HG03558 (cell line): Measurements from ENCODE around the gene LRRC27.
A peak's percentile ranks its signal among the peaks of the same experiment; 100 is the strongest.
"Not testable (repeated sequence)": the region's sequence is repeated elsewhere in the genome, so short reads cannot be mapped to it uniquely, and the experiment has no call there.

Experiments used
- ATAC-seq: cut with Tn5 transposase; IDR thresholded peaks from one replicate; pipeline ENCODE4 v1.9.1; 2021; ENCODE audit warnings: moderate number of reproducible peaks; ENCODE audit not compliant: unreplicated experiment; ENCODE audit errors: extremely low read depth

Gene LRRC27

DNA sequence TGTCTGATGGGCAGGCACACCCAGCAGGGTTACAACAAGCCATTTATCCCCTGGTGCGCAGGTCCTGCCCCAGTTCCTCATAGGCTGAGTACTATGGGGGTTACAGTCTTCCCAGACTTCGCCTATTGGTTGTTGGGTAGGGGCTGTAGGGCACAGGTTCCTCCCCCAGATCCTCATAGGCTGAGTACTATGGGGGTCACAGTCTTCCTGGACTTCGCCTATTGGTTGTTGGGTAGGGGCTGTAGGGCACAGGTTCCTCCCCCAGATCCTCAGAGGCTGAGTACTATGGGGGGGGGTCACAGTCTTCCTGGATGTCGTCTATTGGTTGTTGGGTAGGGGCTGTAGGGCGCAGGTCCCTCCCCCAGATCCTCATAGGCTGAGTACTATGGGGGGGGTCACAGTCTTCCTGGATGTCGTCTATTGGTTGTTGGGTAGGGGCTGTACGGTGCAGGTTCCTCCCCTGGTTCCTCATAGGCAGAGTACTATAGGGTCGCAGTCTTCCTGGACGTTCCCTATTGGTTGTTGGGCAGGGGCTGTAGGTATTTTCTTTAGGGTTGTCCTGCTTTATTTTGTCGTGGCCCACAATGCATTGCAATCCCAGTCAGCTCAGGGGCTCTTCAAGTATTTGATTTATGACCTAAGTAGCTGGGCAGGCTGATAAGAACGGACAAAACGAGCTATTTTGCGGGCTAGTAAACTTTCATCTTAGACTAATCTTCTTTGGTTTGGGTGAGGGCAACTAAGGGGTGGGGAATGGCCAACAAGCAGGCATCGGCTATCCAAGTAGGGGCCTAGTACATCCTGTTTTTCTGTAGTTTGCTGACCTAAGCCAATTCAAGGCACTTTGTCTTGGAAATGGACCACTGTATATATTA lies 3.4 kb downstream of the LRRC27 start:
- peak; percentile 40 for ATAC-seq

DNA sequence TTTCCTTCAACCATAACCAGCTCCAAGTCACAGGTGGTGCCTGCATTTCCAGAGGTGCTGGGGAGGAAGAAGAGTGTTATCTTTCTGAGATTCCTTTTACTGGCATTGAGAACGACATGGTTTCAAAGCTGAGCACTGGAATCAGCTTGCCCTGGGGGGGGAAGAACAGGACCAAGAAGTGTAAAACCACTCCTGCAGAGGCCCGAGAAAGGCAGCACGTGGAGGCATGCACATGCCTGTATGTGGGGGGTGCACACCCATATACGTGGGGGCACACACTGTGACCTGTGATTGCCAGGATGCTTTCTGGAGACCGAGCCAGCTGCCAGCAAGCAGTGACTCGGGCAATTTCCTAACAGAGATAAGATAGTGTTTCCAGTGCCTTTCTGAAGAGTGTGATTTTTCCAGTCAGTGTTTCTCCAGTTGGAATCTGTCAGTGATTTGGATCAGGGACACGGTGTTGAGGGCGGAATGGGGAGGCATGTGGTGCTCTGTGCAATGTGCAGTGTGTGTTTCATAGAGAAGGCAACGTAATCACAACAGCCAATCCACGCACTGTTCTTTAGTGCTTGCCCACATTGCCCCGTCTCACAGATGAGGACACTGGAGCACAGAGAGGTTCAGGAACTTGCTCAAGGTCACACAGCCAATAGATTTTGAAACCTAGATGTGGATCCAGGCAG lies 4.2 kb downstream of the LRRC27 start:
- no peak for ATAC-seq

GRCh38 chr10:132336919-132337407 lies 5.0 kb downstream of the LRRC27 start:
- ATAC-seq = no peak

DNA sequence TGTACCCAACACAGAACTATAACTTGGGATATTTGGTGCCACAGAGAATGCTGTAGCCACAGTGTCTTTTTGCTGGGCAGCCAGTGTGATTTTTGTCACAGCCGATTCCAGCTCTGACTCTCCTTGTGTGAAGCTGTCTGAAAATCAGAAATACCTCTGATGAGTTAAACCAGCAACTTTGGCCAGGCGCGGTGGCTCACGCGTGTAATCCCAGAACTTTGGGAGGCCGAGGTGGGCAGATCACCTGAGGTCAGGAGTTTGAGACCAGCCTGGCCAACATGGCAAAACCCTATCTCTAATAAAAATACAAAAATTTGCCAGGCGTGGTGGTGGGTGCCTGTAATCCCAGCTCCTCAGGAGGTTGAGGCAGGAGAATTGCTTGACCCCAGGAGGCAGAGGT lies 5.9 kb downstream of the LRRC27 start:
- not testable (repeated sequence) for ATAC-seq

- no peak for ATAC-seq
Observed at GRCh38 chr10:132338876-132339275, 6.9 kb downstream of the LRRC27 start.

- ATAC-seq = no peak
Observed at GRCh38 chr10:132339276-132339675, 7.3 kb downstream of the LRRC27 start.

- ATAC-seq = no peak
Observed at GRCh38 chr10:132341017-132341416, 9.0 kb downstream of the LRRC27 start.

DNA sequence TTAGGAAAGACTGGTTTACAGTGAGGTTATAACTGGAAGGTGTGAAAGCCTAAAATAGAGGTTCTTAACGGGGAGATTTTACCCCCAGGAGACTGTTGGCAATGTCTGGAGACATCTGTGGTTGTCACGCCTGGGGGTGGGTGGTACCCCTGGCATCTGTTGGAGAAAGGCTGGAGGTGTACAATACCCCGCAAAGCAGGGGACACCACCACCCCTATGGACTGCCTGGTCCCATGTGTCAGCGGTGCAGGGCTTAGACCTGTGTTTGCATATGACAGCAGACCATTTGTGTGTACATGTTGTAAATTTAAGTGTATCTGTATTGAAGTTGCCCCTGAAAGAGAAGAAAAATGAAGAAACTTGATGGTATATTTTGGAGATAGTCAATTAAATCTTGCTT lies 9.8 kb downstream of the LRRC27 start:
- no peak for ATAC-seq

GRCh38 chr10:132342553-132342952 lies 10.6 kb downstream of the LRRC27 start:
- no peak for ATAC-seq

GRCh38 chr10:132344386-132344785 lies 12.4 kb downstream of the LRRC27 start:
- ATAC-seq = no peak

GRCh38 chr10:132345345-132345744 lies 13.4 kb downstream of the LRRC27 start:
- no peak for ATAC-seq

- ATAC-seq = no peak
Observed at GRCh38 chr10:132346806-132347205, 14.8 kb downstream of the LRRC27 start.

- ATAC-seq = no peak
Observed at GRCh38 chr10:132347211-132347930, 15.4 kb downstream of the LRRC27 start.

GRCh38 chr10:132347931-132348267 lies 15.9 kb downstream of the LRRC27 start:
- no peak for ATAC-seq

- ATAC-seq = no peak
Observed at GRCh38 chr10:132349766-132350165, 17.8 kb downstream of the LRRC27 start.

DNA sequence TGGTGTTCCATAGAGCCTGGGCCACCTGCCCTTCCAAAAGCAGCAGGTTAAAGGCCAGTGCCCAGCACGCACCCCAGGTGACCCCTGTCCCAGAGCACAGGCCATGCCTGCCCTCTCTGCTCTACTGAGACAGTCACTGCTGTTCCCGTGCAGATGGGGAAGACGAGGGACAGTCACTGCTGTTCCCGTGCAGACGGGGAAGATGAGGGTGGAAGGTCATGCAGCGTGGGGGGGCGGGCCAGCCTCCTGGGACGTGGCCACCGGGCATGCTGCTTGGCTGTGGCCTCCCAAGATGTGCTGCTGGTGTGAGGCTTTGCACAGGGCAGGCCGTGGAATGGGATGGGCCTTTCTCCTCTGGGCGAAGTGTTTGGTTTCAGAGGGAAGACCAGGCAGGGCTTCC lies 18.4 kb downstream of the LRRC27 start:
- no peak for ATAC-seq

DNA sequence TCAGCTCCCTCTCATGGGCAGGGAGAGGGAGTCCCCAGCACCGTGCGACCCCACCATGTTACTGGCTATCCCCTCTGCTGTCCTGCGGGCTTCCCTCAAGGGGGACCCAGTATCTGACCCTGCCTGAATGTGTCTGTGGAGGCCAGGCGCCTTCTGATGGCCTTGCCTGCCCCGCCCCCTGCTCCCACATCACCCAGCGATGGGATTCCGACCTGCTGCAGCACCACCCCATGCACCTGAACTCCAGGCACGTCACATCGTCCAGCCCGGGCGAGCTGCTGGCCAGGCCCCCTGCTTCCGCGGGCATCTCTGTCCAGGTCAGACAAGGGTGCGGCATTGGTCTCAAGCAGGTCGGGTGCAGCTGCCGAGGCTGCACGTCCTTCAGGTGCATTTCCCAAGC lies 19.0 kb downstream of the LRRC27 start:
- ATAC-seq = no peak

GRCh38 chr10:132351611-132352010 lies 19.6 kb downstream of the LRRC27 start:
- no peak for ATAC-seq

- not testable (repeated sequence) for ATAC-seq
Observed at GRCh38 chr10:132352462-132353308, 20.7 kb downstream of the LRRC27 start.
